ENCODE data around the gene CELSR1. TPM values are rescaled to one million over a fixed set of nuclear protein-coding genes. Genes with fewer than 3 reads are reported as not detected.
"Not testable (repeated sequence)": the region's sequence is repeated elsewhere in the genome, so short reads cannot be mapped to it uniquely, and the experiment has no call there.

The CELSR1 gene
- total RNA-seq, 2 experiments from 2014 or later = 1.0 to 1.1 TPM

DNA sequence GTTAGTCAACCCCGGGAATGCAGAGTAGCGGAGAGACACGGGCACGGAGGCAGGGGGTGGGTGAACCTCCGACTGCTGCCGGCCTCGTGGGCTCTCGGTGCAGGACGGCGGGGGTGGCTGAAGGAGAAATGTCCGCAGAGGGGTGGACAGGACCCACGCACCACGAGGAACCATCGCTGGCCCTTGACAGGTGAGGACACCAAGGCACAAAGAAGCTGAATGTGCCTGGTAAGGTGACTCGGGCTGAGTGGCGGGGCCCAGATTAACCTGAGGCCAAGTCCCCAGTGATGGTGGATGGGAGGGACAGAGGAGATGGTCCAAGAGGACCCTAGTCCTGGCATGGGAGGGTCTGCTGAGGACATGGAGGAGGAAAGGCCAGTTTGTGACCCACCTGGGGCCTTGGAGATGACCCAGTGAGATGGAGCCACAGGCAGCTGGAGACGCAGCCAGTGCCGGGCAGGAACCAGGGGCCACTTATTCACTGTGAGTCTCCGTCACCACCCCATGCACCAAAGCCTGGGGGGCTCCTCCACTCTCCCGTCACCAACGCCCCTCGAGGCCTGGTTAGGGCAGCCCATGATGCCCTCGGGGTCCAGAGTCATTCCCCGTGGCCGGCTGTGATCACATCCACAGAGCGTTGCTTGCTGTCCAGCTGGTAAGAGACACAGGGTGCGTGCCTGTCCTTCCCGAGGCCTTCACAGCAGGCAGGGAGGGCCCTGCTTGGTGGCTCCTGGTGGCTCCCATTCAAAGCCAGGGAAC is 64.2 kb downstream of the CELSR1 start:
- Histone ChIP-seq H3K36me3 (ENCODE audit: insufficient read depth, low read length) (no peaks in the 10 kb centered on the region), H3K4me3 (ENCODE audit: low read length) (no peak overlapping the region), H3K27ac (ENCODE audit: low read depth in 1 of 2, low read length in 2 of 2) (no peak overlapping the region), H3K9me3 (ENCODE audit: control insufficient read depth in 1 of 2, insufficient read depth in 1 of 2, low read length in 2 of 2) (no peaks in the 10 kb centered on the region), H3K27me3 (ENCODE audit: control insufficient read depth in 1 of 2, insufficient read depth in 2 of 2, low read length in 2 of 2) (no peaks in the 10 kb centered on the region), H3K4me1 (ENCODE audit: insufficient read depth, low read length) (no peaks in the 10 kb centered on the region)
- Mint-ChIP-seq H3K27me3 (no peaks in the 10 kb centered on the region), H3K4me1 (ENCODE audit: low read depth) (peaks cover 9% of the 10 kb centered on the region), H3K4me3 (no peak overlapping the region), H3K36me3 (ENCODE audit: low read depth) (no peaks in the 10 kb centered on the region), H3K9me3 (no peaks in the 10 kb centered on the region), H3K27ac (no peak overlapping the region)
- ChIA-PET POLR2A (no interaction called here), CTCF (no interaction called here)
- intact Hi-C loops (cut with DNase I, micrococcal nuclease) = no loop called here
- TF ChIP-seq, protein P1, sequence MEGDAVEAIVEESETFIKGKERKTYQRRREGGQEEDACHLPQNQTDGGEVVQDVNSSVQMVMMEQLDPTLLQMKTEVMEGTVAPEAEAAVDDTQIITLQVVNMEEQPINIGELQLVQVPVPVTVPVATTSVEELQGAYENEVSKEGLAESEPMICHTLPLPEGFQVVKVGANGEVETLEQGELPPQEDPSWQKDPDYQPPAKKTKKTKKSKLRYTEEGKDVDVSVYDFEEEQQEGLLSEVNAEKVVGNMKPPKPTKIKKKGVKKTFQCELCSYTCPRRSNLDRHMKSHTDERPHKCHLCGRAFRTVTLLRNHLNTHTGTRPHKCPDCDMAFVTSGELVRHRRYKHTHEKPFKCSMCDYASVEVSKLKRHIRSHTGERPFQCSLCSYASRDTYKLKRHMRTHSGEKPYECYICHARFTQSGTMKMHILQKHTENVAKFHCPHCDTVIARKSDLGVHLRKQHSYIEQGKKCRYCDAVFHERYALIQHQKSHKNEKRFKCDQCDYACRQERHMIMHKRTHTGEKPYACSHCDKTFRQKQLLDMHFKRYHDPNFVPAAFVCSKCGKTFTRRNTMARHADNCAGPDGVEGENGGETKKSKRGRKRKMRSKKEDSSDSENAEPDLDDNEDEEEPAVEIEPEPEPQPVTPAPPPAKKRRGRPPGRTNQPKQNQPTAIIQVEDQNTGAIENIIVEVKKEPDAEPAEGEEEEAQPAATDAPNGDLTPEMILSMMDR (IDR thresholded peaks at IDR 0.05) = no peak
- DNase-seq = no peak
- ATAC-seq (ENCODE audit: poor library complexity) = no peak

DNA sequence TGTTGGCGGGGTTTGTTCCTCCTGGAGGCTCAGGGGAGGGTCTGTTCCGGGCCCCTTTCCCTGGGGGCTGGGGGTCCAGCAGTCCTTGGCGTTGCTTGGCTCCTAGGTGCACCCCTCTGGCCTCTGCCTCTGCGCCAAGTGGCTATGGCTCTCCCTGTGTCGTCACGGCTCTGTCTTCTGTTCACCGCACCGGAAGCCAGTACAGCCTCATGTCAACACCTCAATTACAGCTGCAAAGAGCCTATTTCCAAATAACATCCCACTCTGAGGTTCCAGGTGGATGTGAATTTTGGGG is 64.8 kb downstream of the CELSR1 start:
- no peak overlapping the region for H3K27ac ChIP-seq (ENCODE audit: low read depth in 1 of 2, low read length in 2 of 2)
- DNase-seq (no peak), ATAC-seq (ENCODE audit: poor library complexity) (no peak)
- H3K27ac Mint-ChIP-seq = no peak overlapping the region
- no peaks in the 10 kb centered on the region for H3K27me3 ChIP-seq (ENCODE audit: control insufficient read depth in 1 of 2, insufficient read depth in 2 of 2, low read length in 2 of 2)
- ChIA-PET POLR2A (no interaction called here), CTCF (no interaction called here)
- H3K36me3 Mint-ChIP-seq (ENCODE audit: low read depth) = no peaks in the 10 kb centered on the region
- H3K4me3 ChIP-seq (ENCODE audit: low read length) = no peak overlapping the region
- no peaks in the 10 kb centered on the region for H3K36me3 ChIP-seq (ENCODE audit: insufficient read depth, low read length)
- no peaks in the 10 kb centered on the region for H3K4me1 ChIP-seq (ENCODE audit: insufficient read depth, low read length)
- TF ChIP-seq, protein P1 (IDR thresholded peaks at IDR 0.05) = no peak
- no peak overlapping the region for H3K4me3 Mint-ChIP-seq
- H3K9me3 ChIP-seq (ENCODE audit: control insufficient read depth in 1 of 2, insufficient read depth in 1 of 2, low read length in 2 of 2) = no peaks in the 10 kb centered on the region
- H3K4me1 Mint-ChIP-seq (ENCODE audit: low read depth) = peaks cover 9% of the 10 kb centered on the region
- H3K9me3 Mint-ChIP-seq = no peaks in the 10 kb centered on the region
- intact Hi-C loops (cut with DNase I, micrococcal nuclease) = no loop called here
- H3K27me3 Mint-ChIP-seq = no peaks in the 10 kb centered on the region

DNA sequence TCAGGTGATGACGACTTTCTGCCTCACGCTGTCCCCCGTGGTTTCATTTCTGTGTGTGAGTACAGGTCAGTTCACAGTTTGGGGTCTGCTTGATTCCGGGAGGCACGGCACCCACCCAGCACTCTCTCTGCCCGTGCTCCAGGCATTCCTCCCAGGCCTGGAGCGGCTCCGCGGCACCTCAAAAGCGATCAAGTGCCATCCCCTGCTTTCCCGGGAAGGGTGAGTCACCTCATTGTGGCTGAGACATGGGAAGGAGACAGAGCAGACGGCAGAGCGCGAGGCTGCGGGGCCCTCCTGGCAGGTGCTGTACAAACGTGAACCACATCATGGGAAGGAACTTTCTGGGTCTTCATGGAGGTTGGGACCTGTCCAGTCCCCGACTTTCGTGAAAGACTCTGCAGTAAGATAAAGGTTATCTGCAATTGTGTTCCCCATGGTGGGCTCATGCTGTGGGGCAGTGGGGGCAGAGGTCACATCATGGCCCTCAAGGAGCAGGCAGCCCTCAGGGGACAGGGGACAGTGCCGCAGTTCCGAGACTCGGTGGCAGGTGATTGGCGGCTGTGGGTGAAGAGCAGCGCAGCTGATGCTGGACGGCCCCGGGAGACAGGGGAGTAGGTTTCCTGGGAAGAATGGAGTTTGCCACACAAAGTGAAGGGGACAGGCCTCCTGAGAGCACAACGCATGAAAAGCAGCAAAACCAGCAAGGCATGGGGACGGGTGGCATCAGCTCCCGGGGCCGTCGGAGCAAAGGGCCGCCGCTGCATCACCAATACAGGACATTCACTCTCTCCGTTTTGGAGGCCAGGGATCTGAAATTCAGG is 65.3 kb downstream of the CELSR1 start:
- intact Hi-C loops (cut with DNase I, micrococcal nuclease) = no loop called here

DNA sequence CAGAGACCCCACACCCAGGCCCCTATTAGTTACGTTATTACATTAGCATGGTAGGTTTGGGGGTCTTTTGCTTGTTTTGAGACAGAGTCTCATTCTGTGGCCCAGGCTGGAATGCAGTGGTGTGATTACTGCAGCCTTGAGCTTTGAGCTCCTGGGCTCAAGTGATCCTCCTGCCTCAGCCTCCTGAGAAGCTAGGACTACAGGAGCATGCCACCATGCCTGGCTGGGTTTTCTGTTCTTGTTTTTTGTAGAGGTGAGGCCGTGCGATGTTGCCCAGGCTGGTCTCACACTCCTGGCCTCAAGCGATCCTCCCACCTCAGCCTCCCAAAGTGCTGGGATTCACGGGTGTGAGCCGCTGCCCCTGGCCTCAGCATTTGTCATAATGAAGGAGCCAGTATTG is 66.1 kb downstream of the CELSR1 start:
- H3K36me3 Mint-ChIP-seq (ENCODE audit: low read depth); H3K4me3 ChIP-seq (ENCODE audit: low read length); H3K4me1 Mint-ChIP-seq (ENCODE audit: low read depth); intact Hi-C loops (cut with DNase I, micrococcal nuclease); DNase-seq; H3K27me3 ChIP-seq (ENCODE audit: control insufficient read depth in 1 of 2, insufficient read depth in 2 of 2, low read length in 2 of 2); H3K9me3 Mint-ChIP-seq; H3K4me3 Mint-ChIP-seq; H3K36me3 ChIP-seq (ENCODE audit: insufficient read depth, low read length); H3K27ac Mint-ChIP-seq; H3K4me1 ChIP-seq (ENCODE audit: insufficient read depth, low read length); H3K27ac ChIP-seq (ENCODE audit: low read depth in 1 of 2, low read length in 2 of 2); POLR2A ChIA-PET; CTCF ChIA-PET; ATAC-seq (ENCODE audit: poor library complexity); H3K27me3 Mint-ChIP-seq; H3K9me3 ChIP-seq (ENCODE audit: control insufficient read depth in 1 of 2, insufficient read depth in 1 of 2, low read length in 2 of 2): not testable (repeated sequence)

More for the DNA sequence above, 65.3 kb downstream of the CELSR1 start:
- DNase-seq (no peak), ATAC-seq (ENCODE audit: poor library complexity) (no peak)
- Histone ChIP-seq H3K27me3 (ENCODE audit: control insufficient read depth in 1 of 2, insufficient read depth in 2 of 2, low read length in 2 of 2) (no peaks in the 10 kb centered on the region), H3K4me3 (ENCODE audit: low read length) (no peak overlapping the region), H3K9me3 (ENCODE audit: control insufficient read depth in 1 of 2, insufficient read depth in 1 of 2, low read length in 2 of 2) (no peaks in the 10 kb centered on the region), H3K36me3 (ENCODE audit: insufficient read depth, low read length) (no peaks in the 10 kb centered on the region), H3K27ac (ENCODE audit: low read depth in 1 of 2, low read length in 2 of 2) (no peak overlapping the region), H3K4me1 (ENCODE audit: insufficient read depth, low read length) (no peaks in the 10 kb centered on the region)
- POLR2A ChIA-PET = no interaction called here
- Mint-ChIP-seq H3K36me3 (ENCODE audit: low read depth) (no peaks in the 10 kb centered on the region), H3K9me3 (no peaks in the 10 kb centered on the region), H3K27ac (no peak overlapping the region), H3K27me3 (no peaks in the 10 kb centered on the region), H3K4me3 (no peak overlapping the region), H3K4me1 (ENCODE audit: low read depth) (peaks cover 8% of the 10 kb centered on the region)
- TF ChIP-seq, protein P1 (IDR thresholded peaks at IDR 0.05) = no peak
- CTCF ChIA-PET = no interaction called here

Data from CD4-positive, alpha-beta T cell (primary cell).